ENCODE measurements around the gene OR2G2. TPM values are rescaled to one million over a fixed set of nuclear protein-coding genes. Genes with fewer than 3 reads are reported as not detected.

OR2G2 gene
- total and polyA plus RNA-seq, 2 experiments from 2014 or later, result not detected

- Histone ChIP-seq H3K9me2 (replicated peaks; ENCODE audit: insufficient read depth) (no peaks in the 10 kb centered on the region), H2AFZ (no peak overlapping the region), H4K20me1 (ENCODE audit: insufficient read depth, poor library complexity, severe bottlenecking) (no peaks in the 10 kb centered on the region), H3K36me3 (replicated peaks; ENCODE audit: insufficient read depth, low read depth) (no peaks in the 10 kb centered on the region), H3K79me2 (no peaks in the 10 kb centered on the region), H3K9me3 (ENCODE audit: low read depth) (no peaks in the 10 kb centered on the region), H3K4me3 (no peak overlapping the region), H3K4me1 (ENCODE audit: insufficient read depth) (no peaks in the 10 kb centered on the region), H3K27ac (no peak overlapping the region), H3K27me3 (no peaks in the 10 kb centered on the region), H3K4me2 (no peak overlapping the region)
- WGBS (ENCODE audit: low lambda C conversion rate, missing lambda C conversion rate), result 67% methylated on average over 1 of the region's 1 CpG
- TF ChIP-seq EZH2phosphoT487 (IDR thresholded peaks at IDR 0.05; ENCODE audit: low read depth, severe bottlenecking, unreplicated experiment) (no peak), EZH2 (IDR thresholded peaks at IDR 0.05; ENCODE audit: borderline replicate concordance) (no peak), CTCF (IDR thresholded peaks at IDR 0.05; ENCODE audit: poor library complexity) (no peak)
- DNase-seq (ENCODE audit: low spot score), result no peak
These were observed 25.2 kb downstream of the OR2G2 start for GRCh38 chr1:247613405-247613804.

DNA sequence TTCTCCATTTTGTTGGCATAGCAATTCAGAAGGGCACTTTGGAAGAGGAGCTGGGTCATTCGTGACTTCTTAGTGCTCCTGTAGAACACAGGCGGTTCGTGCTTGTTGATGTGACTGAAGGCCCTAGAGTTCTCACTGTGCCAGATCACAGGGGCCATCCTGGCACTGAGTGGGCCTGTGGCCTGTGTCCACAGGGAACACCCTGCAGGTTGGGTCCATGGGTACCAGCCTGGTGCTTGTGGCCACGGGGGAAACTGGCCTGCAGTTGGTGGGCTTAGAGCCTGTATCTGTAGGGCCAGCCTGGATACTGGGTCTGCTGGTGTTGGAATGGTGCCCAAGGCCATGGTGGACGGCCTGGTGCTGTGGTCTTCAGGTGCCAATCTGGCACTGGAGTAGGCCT lies 26.5 kb downstream of the OR2G2 start:
- no peak overlapping the region for H3K4me2 ChIP-seq
- H3K79me2 ChIP-seq, result no peaks in the 10 kb centered on the region
- H3K9me2 ChIP-seq (replicated peaks; ENCODE audit: insufficient read depth), result no peaks in the 10 kb centered on the region
- no peak overlapping the region for H3K27ac ChIP-seq
- WGBS (ENCODE audit: low lambda C conversion rate, missing lambda C conversion rate), result 85% methylated on average over 5 of the region's 5 CpGs
- no peaks in the 10 kb centered on the region for H4K20me1 ChIP-seq (ENCODE audit: insufficient read depth, poor library complexity, severe bottlenecking)
- H3K27me3 ChIP-seq, result no peaks in the 10 kb centered on the region
- H3K9me3 ChIP-seq (ENCODE audit: low read depth), result no peaks in the 10 kb centered on the region
- H3K36me3 ChIP-seq (replicated peaks; ENCODE audit: insufficient read depth, low read depth), result no peaks in the 10 kb centered on the region
- TF ChIP-seq EZH2 (IDR thresholded peaks at IDR 0.05; ENCODE audit: borderline replicate concordance) (no peak), CTCF (IDR thresholded peaks at IDR 0.05; ENCODE audit: poor library complexity) (no peak), EZH2phosphoT487 (IDR thresholded peaks at IDR 0.05; ENCODE audit: low read depth, severe bottlenecking, unreplicated experiment) (no peak)
- H2AFZ ChIP-seq, result no peak overlapping the region
- DNase-seq (ENCODE audit: low spot score), result no peak
- H3K4me3 ChIP-seq, result no peak overlapping the region
- H3K4me1 ChIP-seq (ENCODE audit: insufficient read depth), result no peaks in the 10 kb centered on the region

- Histone ChIP-seq H3K36me3 (replicated peaks; ENCODE audit: insufficient read depth, low read depth) (no peaks in the 10 kb centered on the region), H3K9me2 (replicated peaks; ENCODE audit: insufficient read depth) (no peaks in the 10 kb centered on the region)
- 53% methylated on average over 3 of the region's 3 CpGs for WGBS (ENCODE audit: low lambda C conversion rate, missing lambda C conversion rate)
These were observed 39.8 kb downstream of the OR2G2 start for GRCh38 chr1:247627951-247628350.

More at GRCh38 chr1:247627951-247628350, 39.8 kb downstream of the OR2G2 start:
- Histone ChIP-seq H2AFZ (no peak overlapping the region), H3K4me2 (no peak overlapping the region), H3K4me3 (no peak overlapping the region), H3K79me2 (no peaks in the 10 kb centered on the region), H3K9me3 (ENCODE audit: low read depth) (no peaks in the 10 kb centered on the region), H3K27me3 (no peaks in the 10 kb centered on the region), H4K20me1 (ENCODE audit: insufficient read depth, poor library complexity, severe bottlenecking) (no peaks in the 10 kb centered on the region), H3K27ac (no peak overlapping the region), H3K4me1 (ENCODE audit: insufficient read depth) (no peaks in the 10 kb centered on the region)
- no peak for TF ChIP-seq EZH2 (IDR thresholded peaks at IDR 0.05; ENCODE audit: borderline replicate concordance)
- no peak for TF ChIP-seq EZH2phosphoT487 (IDR thresholded peaks at IDR 0.05; ENCODE audit: low read depth, severe bottlenecking, unreplicated experiment)
- no peak for TF ChIP-seq CTCF (IDR thresholded peaks at IDR 0.05; ENCODE audit: poor library complexity)
- no peak for DNase-seq (ENCODE audit: low spot score)

Measured in hepatocyte (in vitro differentiated cells).